Skeletal muscle satellite cell (primary cell): Measurements from ENCODE around the gene SLC2A10.
"Not testable (repeated sequence)": the region's sequence is repeated elsewhere in the genome, so short reads cannot be mapped to it uniquely, and the experiment has no call there.

Experiments
- H3K27me3 ChIP-seq: 2 replicates; pipeline ENCODE4 v1.7.0; 2013; ENCODE audit warnings: low read length; ENCODE audit not compliant: control insufficient read depth, insufficient read depth
- H3K36me3 ChIP-seq: 2 replicates; pipeline ENCODE4 v1.7.0; 2013; ENCODE audit warnings: mild to moderate bottlenecking, control low read depth, low read length; ENCODE audit not compliant: insufficient read depth
- H3K4me1 ChIP-seq: 2 replicates; pipeline ENCODE4 v1.7.0; 2013; ENCODE audit warnings: low read length; ENCODE audit not compliant: control insufficient read depth, insufficient read depth
- H3K4me2 ChIP-seq: 2 replicates; pipeline ENCODE4 v1.7.0; 2013; ENCODE audit warnings: mild to moderate bottlenecking, low read length
- H3K4me3 ChIP-seq: 2 replicates; pipeline ENCODE4 v1.7.0; 2013; ENCODE audit warnings: low read length
- H3K9ac ChIP-seq: 2 replicates; pipeline ENCODE4 v1.7.0; 2013; ENCODE audit warnings: mild to moderate bottlenecking, low read depth, low read length, moderate library complexity
- H3K9me3 ChIP-seq: replicated peaks from 2 replicates; pipeline ENCODE4 v1.7.0; 2013; ENCODE audit warnings: mild to moderate bottlenecking, control low read depth, low read length

The SLC2A10 gene

DNA sequence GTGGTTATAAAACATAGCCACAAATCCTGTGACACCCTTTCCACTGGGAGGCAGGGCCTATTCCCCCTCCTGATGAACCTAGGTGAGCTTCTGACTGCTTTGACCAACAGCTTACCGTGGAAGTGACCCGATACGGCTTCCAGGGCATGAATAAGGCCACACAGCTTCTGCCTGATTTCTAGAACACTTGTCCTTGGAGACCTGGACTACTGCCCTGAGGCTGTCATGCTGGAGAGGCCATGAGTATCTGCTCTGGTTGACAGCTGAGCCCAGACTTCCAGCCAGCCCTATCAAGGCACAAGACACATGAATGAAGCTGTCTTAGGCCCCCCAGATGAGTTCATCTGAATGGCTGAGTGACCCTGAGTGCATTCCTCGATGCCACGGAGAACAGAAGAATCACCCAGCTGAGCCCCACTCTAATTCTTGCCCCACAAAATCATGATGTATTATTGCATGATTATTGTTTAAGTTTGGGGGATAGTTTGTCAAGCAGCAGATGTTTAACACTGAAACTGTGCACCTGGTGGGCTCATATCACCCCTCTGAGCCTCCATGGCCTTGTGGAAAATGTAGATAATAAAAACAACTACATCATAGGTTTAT is 36.8 kb upstream of the SLC2A10 start:
- Histone ChIP-seq H3K4me1 (no peaks in the 10 kb centered on the region), H3K4me2 (no peak overlapping the region), H3K27me3 (peaks cover 2% of the 10 kb centered on the region), H3K9me3 (peaks cover 3% of the 10 kb centered on the region), H3K4me3 (no peak overlapping the region), H3K36me3 (no peaks in the 10 kb centered on the region), H3K9ac (no peak overlapping the region)

DNA sequence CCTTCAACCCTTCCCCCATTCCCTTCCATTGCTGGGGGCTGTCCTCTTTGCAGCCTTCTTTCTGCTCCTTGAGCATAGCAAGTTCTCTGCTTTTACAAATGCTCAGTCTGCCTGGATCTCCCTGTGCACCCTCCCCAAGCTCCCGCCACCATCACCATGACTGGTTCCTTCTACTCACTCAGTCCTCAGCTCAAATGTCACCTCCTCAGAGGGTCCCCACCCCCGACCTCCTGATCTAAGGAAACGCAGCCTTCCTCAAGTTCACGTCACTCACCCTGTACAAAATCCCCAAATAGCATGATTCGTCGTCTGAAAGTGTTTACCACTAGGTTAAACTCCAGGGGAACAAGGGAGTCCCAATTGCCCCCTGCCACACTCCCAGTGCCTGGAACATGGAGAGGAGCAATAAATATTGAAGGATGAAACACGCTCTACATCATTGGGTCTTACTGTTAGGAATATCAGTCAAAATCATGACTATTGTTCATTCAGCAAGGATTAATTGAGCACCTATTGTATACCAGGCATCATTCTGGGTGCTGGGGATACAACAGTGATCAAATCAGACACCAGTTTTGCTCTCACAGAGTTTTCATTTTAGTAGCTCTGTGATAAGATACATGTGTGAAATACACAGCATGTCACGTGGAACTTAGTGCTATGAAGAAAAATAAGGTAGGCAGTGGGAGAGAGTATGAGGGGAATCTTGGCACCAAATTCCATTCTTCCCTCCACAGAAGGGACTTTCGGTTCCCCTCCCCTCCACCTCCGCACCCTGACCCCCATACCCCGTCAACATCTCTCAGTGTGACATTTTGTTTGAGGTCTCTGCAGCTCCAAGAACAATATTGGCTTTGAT is 35.8 kb upstream of the SLC2A10 start:
- no peak overlapping the region for H3K9ac ChIP-seq
- H3K36me3 ChIP-seq: no peaks in the 10 kb centered on the region
- no peak overlapping the region for H3K4me2 ChIP-seq
- peaks cover 2% of the 10 kb centered on the region for H3K27me3 ChIP-seq
- H3K4me3 ChIP-seq: no peak overlapping the region
- peaks cover 3% of the 10 kb centered on the region for H3K9me3 ChIP-seq
- H3K4me1 ChIP-seq: no peaks in the 10 kb centered on the region

DNA sequence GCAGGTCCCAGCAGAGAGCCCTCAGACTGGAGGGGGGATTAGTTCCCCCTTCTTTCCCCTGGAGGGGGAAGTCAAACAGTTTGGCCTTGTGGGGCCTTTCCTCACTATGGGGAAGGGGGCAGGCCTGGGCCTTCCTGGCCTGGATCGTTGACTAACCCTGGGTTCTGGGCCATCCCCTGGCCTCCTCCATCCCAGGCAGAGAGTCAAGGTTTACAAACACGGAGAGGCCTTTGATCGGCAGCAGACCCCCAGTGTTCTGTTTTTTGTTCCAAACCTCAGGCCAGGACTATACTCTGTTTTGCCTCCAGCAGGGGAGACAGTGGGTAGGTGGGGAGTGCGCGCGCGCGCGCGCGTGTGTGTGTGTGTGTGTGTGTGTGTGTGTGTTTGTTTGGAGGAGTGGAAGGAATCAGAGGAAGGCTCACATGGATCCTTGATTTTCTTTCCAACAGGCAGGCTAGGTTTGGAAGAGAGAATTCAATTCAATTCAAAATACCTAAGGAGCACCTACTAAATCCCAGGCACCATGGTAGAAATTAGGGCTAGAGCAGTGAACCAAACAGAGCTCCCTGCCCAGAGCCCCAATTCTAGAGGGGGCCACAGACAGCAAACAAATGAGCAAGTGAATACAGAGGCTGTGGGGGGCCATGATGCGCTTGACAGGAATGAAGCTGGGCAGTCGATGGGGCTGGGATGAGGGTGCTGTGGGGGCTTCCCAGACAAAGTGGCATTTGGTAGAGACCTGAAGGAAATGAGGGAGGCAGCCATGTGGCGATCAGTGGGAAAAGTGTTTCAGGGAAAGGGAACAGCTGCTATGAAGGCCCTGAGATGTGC is 35.0 kb upstream of the SLC2A10 start:
- H3K9me3 ChIP-seq: peaks cover 3% of the 10 kb centered on the region
- H3K9ac ChIP-seq: no peak overlapping the region
- peaks cover 2% of the 10 kb centered on the region for H3K27me3 ChIP-seq
- no peaks in the 10 kb centered on the region for H3K4me1 ChIP-seq
- H3K4me3 ChIP-seq: no peak overlapping the region
- no peaks in the 10 kb centered on the region for H3K36me3 ChIP-seq
- H3K4me2 ChIP-seq: no peak overlapping the region

DNA sequence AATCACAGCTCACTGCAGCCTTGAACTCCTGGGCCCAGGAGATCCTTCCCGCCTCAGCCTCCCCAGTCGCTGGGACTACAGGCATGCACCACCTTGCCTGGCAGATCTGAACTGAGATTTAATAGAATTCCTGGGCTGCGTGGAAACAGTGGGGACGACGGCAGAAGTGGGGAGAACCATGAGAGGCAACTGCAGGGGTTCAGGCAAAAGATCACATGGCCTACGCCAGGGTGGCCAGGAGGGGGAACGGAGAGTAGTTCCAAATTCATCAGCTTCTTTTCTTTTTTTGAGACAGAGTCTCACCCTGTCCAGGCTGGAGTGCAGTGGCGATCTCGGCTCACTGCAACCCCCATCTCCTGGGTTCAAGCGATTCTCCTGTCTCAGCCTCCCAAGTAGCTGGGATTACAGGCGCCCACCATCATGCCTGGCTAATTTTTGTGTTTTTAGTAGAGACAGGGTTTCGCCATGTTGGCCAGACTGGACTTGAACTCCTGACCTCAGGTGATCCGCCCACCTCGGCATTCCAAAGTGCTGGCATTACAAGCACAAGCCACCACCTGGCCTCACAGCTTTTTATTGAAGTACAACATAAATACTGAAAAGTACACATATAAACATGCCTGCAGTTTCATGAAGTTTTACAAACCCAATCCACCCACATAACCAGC is 32.7 kb upstream of the SLC2A10 start:
- H3K9me3 ChIP-seq, H3K4me2 ChIP-seq, H3K36me3 ChIP-seq, H3K4me3 ChIP-seq, H3K4me1 ChIP-seq, H3K27me3 ChIP-seq, H3K9ac ChIP-seq: not testable (repeated sequence)

DNA sequence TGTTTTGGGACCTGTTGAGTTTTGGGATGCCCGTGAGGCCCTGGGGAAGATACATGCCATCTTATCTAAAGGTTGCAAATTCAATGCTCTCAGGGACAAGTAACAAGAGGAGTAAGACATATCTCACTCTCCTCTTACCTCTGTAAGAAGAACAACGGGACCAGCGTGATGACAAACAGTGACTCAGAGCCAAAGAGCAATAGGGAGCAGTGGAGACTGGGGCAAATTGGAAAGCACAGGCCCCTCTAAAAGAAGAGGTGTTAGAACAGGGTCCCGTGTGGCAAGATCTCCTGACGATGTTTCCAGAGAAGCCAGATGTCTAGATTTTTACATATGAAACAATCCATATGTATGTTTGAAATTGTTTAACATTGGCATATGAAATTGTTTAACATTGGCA is 31.8 kb upstream of the SLC2A10 start:
- no peaks in the 10 kb centered on the region for H3K4me1 ChIP-seq
- H3K4me3 ChIP-seq: no peak overlapping the region
- no peak overlapping the region for H3K4me2 ChIP-seq
- H3K36me3 ChIP-seq: no peaks in the 10 kb centered on the region
- no peak overlapping the region for H3K9ac ChIP-seq
- no peaks in the 10 kb centered on the region for H3K9me3 ChIP-seq
- H3K27me3 ChIP-seq: no peaks in the 10 kb centered on the region

DNA sequence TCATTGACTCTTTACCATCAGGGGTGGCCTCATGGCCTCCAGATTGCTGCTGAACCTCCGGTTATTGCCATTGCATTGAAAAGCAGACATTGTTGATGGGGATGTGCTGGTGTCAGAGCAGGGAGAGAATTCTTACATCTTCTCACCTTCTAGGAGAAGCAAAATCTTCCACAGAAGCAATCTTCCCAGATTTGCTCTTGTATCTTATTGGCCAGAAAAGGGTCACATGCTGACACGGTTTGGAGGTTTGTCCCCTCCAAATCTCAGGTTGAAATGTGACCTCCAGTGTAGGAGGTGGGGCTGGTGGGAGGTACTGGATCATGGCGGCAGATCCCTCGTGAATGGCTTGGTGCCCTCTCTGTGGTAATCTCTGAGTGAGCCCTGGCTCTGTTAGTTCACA is 30.9 kb upstream of the SLC2A10 start:
- H3K4me2 ChIP-seq: no peak overlapping the region
- no peaks in the 10 kb centered on the region for H3K27me3 ChIP-seq
- no peak overlapping the region for H3K9ac ChIP-seq
- no peaks in the 10 kb centered on the region for H3K36me3 ChIP-seq
- no peak overlapping the region for H3K4me3 ChIP-seq
- H3K4me1 ChIP-seq: peaks cover 2% of the 10 kb centered on the region
- no peaks in the 10 kb centered on the region for H3K9me3 ChIP-seq

DNA sequence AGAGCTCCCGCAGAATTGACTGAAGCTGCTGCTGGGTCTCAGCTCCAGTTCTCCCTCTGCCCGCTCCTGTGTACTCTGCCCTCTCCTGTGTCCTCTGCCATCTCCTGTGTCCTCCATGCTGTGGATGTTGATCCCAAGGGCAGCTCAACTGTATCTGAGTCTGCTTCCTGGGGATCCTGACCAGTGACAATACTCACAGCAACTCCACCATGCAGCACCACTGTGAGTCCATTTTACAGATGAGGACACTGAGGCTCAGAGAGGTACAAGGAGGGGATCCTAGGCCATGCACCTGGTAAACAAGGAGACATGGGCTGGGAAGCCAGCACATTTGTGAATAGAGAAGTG is 28.8 kb upstream of the SLC2A10 start:
- Histone ChIP-seq H3K4me2 (no peak overlapping the region), H3K27me3 (no peaks in the 10 kb centered on the region), H3K36me3 (peaks cover 5% of the 10 kb centered on the region), H3K9me3 (no peaks in the 10 kb centered on the region), H3K4me1 (peaks cover 8% of the 10 kb centered on the region), H3K4me3 (no peak overlapping the region), H3K9ac (no peak overlapping the region)

DNA sequence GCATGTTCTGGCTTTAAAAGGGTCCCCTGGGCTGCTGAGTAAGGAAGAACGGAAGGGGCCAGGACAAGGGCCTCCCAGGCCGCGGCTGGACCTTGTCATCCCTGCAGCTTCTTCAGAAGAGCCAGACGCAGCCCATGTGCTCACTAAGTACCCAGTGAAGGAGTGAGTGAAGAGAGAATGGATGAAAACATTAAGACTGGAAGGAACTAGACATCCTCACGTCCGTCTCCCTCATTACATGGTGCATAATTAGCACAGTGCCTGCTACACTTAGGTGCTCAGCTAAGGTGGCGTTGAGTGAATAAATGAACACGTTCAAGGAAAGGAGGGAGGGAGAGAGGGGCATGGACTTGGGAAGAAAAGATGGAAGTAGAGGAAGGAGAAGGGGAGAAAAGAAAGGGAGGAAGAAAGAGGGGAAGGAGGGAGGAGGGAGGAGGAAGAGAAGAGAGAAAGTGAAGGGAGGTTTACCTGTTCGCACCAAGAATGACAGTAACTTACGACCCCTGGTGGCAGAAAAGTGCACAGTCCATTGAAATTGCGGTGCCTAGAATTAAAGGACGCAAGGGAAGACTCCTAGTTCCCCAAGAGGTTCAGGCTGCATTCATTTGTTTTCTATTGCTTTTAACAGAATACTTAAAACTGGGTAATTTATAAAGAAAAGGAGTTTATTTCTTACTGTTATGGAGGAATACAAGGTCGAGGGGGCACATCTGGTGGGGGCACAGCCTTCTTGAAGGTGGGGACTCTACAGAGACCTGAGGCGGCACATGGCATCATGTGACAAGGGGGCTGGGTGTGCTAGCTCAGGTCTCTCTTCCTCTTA is 28.2 kb upstream of the SLC2A10 start:
- H3K4me2 ChIP-seq: no peak overlapping the region
- peaks cover 8% of the 10 kb centered on the region for H3K4me1 ChIP-seq
- H3K9me3 ChIP-seq: no peaks in the 10 kb centered on the region
- H3K9ac ChIP-seq: no peak overlapping the region
- peaks cover 11% of the 10 kb centered on the region for H3K36me3 ChIP-seq
- no peak overlapping the region for H3K4me3 ChIP-seq
- H3K27me3 ChIP-seq: no peaks in the 10 kb centered on the region

DNA sequence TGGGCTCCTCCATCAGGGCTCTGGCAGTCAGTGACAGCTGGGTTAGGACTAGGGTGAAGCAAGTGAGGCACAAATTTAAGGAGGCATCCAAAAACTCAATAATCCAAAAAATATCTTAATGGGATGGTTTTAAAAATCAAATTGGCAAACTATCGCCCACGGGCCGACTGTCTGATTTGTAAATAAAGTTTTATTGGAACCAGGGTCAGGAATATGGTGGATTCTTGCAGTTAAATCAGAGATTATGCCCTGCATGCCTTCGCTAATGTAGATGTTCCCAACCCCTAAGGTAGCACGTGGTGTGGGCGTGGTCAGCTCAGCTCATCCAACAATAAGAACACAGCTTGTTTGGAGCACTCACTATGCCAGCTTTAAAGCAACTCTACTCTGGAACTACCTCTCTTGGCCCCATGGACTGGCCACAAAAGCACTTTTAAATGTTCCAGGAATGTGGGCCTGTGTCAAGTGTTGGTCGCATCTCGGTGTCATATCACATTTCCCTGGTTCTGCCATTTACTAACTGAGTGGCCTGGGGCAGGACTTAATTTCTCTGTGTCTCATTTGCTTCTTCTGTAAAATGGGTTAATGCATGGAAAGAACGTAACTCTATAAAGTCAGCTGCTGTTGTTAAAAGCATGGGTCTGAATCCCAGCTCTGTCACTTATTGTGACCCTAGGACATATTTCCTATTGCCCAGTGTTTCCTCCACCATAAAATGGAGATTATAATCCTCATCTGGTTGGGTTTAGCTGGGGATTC is 27.2 kb upstream of the SLC2A10 start:
- no peak overlapping the region for H3K4me3 ChIP-seq

DNA sequence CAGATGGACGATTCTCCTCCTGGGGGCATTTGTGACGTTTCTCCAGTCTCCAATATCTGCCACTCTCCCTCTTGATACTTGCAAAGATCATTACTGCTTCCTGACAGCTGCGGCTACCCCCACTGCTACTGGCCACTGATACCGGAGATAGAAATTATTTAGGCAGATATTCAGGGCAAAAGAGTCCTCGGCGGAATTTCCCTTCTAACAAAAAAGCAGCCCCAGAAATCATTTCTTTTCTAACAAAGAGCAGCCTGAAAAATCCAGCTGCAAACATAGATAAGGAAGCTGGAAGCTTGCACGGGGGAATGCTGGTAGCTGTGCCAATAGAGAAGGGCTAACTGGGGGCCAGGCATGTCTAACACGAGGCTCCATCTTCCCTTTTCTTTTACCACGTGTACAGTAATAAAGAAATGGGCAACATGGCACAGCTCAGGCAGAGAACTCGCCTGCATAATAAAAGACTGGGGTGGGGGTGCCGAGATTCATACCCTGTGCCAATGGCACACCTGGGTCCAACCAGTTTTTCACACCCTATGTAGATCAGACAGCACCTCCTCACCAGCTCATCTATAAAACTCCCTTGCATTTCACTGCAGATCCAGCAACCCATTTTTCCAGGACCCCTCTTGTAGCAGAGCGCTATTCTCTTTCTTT is 26.3 kb upstream of the SLC2A10 start:
- Histone ChIP-seq H3K4me2 (no peak overlapping the region), H3K27me3 (no peaks in the 10 kb centered on the region), H3K4me1 (peaks cover 15% of the 10 kb centered on the region), H3K9me3 (no peaks in the 10 kb centered on the region), H3K9ac (no peak overlapping the region), H3K36me3 (peaks cover 17% of the 10 kb centered on the region), H3K4me3 (no peak overlapping the region)

More for the DNA sequence above, 27.2 kb upstream of the SLC2A10 start:
- Histone ChIP-seq H3K9me3 (no peaks in the 10 kb centered on the region), H3K27me3 (no peaks in the 10 kb centered on the region), H3K36me3 (peaks cover 17% of the 10 kb centered on the region), H3K9ac (no peak overlapping the region), H3K4me2 (no peak overlapping the region), H3K4me1 (peaks cover 8% of the 10 kb centered on the region)
